Measurements from ENCODE around the gene GLE1.

DNA sequence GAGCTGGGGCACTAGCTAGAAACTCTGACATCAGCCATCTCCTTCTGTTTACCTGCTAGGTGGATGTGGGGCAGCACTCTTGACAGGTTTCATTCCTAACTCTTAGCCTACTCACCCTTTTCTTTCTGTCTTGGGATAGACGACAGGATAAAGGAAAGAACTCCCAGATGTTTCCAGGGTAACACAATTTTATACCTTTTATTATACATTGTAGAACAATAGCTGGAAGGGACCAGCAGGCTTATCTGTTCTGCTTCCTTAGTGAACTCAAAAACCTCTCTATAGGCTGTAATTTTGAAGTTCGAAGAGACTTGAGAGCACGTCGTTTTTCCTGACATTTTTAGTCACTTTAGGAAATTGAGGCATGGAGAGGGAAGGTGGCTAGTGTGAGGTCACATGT lies 61.1 kb downstream of the GLE1 start:
- TF ChIP-seq, protein P1, sequence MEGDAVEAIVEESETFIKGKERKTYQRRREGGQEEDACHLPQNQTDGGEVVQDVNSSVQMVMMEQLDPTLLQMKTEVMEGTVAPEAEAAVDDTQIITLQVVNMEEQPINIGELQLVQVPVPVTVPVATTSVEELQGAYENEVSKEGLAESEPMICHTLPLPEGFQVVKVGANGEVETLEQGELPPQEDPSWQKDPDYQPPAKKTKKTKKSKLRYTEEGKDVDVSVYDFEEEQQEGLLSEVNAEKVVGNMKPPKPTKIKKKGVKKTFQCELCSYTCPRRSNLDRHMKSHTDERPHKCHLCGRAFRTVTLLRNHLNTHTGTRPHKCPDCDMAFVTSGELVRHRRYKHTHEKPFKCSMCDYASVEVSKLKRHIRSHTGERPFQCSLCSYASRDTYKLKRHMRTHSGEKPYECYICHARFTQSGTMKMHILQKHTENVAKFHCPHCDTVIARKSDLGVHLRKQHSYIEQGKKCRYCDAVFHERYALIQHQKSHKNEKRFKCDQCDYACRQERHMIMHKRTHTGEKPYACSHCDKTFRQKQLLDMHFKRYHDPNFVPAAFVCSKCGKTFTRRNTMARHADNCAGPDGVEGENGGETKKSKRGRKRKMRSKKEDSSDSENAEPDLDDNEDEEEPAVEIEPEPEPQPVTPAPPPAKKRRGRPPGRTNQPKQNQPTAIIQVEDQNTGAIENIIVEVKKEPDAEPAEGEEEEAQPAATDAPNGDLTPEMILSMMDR (IDR thresholded peaks at IDR 0.05): no peak
- no peak for TF ChIP-seq POLR2A (IDR thresholded peaks at IDR 0.05)
